GM19099 (cell line): Measurements from ENCODE around the gene FFAR3.

Experiments used
- POLR2A ChIP-seq: IDR thresholded peaks from 3 replicates; pipeline ENCODE4 v1.6.1; 2011; ENCODE audit warnings: low read depth; ENCODE audit not compliant: insufficient read length; ENCODE audit errors: extremely low read depth

Gene FFAR3

DNA sequence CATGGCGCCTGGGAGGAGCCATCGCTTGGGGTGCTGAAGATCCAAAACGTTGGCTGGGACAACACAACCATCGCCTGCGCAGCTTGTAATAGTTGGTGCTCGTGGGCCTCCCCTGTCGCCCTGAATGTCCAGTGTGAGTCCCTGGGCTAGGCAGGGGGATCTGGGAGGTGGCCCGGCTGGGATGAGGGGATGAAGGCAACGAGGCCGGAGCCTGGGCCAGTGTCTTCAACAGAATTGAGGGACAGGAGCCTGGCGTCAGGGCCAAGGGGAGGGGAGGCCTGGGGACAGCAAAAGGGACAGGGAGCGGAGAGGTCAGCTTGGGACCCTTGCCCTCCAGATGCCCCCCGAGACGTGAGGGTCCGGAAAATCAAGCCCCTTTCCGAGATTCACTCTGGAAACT is 17.3 kb upstream of the FFAR3 start:
- TF ChIP-seq POLR2A: no peak

DNA sequence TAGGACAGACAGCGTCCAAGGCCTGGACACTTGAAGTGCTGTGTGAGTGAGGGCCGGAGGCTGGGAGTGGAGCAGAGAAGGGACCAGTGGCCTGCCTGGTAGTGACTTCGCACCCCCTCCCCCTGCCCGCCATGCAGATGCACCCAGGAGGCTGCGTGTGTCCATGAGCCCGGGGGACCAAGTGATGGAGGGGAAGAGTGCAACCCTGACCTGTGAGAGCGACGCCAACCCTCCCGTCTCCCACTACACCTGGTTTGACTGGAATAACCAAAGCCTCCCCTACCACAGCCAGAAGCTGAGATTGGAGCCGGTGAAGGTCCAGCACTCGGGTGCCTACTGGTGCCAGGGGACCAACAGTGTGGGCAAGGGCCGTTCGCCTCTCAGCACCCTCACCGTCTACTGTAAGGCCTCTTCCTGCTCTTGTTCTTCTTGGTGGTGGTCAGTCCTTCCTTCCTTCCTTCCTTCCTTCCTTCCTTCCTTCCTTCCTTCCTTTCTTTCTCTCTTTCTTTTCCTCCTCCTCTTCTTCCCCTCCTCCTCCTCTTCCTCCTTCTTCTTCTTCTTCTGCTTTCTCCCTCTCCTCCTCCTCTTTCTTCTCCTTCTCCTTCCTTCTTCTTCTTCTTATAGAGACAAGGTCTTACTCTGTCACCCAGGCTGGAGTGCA is 16.6 kb upstream of the FFAR3 start:
- no peak for TF ChIP-seq POLR2A

DNA sequence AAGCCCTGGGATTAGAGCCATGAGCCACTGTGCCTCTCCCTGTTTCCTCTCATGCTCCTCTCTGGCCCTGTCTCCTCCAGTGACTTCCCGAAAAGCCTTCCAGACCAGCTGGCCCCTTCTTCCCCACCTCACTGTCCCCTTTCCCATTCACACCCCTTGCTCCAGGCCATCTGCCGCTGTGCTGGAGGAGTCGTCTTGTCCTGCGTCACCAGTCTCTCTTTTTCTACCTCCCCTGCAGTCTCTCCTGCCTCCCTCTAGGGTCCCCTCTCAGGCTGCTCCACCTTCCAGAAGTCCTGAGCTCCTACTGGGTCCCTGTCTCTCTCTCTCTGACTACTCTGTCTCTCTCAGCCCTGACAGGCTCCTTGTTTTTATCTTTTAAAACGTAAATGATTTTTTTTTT is 15.8 kb upstream of the FFAR3 start:
- no peak for TF ChIP-seq POLR2A

DNA sequence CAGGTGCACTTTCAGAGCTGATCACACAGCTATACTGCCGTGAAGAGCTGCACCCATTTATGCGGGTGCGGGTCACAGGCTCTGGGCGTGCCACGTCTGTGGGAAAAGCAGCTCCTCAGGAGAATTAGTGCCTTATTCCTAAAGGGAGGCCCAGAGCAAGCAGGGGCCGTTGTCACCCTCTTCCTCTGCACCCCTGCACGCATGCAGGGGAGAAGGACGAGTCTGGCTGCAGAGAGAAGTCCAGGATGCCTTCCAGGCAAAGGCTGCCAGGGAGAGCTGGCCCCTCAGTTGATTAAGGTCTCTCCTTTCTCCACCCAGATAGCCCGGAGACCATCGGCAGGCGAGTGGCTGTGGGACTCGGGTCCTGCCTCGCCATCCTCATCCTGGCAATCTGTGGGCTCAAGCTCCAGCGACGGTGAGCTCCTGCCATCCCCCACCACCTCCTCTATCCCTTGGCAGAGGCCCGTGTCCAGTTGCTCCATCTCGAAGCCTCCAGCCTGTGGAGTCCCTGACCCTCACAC is 13.7 kb upstream of the FFAR3 start:
- TF ChIP-seq POLR2A: no peak

- no peak for TF ChIP-seq POLR2A
Observed at GRCh38 chr19:35345671-35346111, 12.6 kb upstream of the FFAR3 start.

DNA sequence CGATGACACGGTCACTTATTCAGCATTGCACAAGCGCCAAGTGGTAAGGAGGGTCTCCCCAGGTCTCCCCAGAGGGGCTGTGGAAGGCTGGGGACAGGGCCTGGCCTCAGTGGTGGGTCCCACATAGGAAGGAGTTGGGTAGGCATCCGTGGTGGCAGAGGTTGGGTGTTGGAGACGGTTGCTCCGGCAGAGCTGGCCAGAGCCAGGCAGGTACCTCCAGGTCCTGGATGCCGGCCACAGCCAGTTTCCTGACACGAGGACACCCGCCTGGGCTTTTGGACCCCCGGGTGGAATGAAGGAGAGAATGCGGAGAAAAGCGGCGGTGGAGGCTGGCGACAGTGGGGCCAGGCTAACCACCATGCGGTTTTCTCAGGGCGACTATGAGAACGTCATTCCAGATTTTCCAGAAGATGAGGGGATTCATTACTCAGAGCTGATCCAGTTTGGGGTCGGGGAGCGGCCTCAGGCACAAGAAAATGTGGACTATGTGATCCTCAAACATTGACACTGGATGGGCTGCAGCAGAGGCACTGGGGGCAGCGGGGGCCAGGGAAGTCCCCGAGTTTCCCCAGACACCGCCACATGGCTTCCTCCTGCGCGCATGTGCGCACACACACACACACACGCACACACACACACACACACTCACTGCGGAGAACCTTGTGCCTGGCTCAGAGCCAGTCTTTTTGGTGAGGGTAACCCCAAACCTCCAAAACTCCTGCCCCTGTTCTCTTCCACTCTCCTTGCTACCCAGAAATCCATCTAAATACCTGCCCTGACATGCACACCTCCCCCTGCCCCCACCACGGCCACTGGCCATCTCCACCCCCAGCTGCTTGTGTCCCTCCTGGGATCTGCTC is 11.8 kb upstream of the FFAR3 start:
- peak; percentile 31 for TF ChIP-seq POLR2A

DNA sequence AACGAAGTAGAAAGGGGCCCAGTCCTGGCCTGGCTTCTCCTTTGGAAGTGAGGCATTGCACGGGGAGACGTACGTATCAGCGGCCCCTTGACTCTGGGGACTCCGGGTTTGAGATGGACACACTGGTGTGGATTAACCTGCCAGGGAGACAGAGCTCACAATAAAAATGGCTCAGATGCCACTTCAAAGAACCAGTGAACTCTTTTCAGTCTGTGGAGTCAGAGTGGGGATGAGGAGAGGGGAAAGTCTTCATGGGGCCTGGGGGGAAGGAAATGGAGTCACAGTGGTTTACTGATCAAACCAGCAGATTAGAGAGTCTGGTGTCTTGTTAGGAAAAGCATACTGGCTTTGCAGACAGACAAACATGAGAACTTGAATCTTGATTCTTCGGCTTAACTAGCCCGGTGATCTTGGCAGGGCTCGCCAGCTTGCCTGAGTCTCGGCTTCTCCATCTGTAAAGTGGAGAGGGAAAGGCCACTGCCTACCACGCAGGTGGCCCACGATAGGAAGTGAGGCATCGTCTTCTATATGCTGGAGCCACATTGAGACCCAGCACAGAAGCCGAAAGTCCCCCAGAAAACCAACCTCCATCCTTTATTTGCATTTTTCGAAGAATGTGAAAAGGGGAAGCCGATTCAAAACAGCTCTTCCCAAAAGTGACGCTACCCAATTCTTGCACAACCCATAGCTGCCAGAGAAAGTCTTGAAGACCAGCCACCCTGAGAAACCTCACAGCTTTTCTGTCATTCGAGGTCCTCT is 10.9 kb upstream of the FFAR3 start, which contains the start of gene FFAR1:
FFAR1 (plus strand) TSS at position 732 of the 759 bp plus-strand sequence. CDS start 3,650 bp downstream, outside the sequence.
- peak; percentile 55 for TF ChIP-seq POLR2A

GRCh38 chr19:35347930-35348298 is 10.3 kb upstream of the FFAR3 start:
- TF ChIP-seq POLR2A: no peak

- TF ChIP-seq POLR2A: peak; percentile 35
Observed at GRCh38 chr19:35348911-35349611, 9.2 kb upstream of the FFAR3 start.

- TF ChIP-seq POLR2A: peak; percentile 43
Observed at GRCh38 chr19:35349614-35350521, 8.4 kb upstream of the FFAR3 start.

DNA sequence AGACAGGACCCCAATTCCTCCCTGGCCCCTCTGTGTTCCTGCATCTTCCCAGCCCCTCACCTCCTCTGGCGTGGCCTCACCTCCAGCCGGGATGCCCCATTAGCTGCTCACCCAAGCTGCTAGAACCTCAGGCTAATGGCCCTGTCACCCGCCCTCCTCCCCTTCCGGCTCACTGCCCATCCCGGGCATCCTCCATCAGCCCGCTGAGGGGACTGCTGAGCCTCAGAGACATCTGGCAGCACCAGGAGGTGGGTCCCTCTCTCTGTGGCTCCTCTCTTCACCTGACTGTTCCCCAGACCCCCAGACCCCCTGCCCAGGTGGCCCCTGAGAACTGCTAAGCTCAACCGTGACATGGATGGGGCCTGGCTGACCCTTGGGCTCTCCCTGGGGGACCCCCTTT is 7.7 kb upstream of the FFAR3 start:
- TF ChIP-seq POLR2A: no peak

DNA sequence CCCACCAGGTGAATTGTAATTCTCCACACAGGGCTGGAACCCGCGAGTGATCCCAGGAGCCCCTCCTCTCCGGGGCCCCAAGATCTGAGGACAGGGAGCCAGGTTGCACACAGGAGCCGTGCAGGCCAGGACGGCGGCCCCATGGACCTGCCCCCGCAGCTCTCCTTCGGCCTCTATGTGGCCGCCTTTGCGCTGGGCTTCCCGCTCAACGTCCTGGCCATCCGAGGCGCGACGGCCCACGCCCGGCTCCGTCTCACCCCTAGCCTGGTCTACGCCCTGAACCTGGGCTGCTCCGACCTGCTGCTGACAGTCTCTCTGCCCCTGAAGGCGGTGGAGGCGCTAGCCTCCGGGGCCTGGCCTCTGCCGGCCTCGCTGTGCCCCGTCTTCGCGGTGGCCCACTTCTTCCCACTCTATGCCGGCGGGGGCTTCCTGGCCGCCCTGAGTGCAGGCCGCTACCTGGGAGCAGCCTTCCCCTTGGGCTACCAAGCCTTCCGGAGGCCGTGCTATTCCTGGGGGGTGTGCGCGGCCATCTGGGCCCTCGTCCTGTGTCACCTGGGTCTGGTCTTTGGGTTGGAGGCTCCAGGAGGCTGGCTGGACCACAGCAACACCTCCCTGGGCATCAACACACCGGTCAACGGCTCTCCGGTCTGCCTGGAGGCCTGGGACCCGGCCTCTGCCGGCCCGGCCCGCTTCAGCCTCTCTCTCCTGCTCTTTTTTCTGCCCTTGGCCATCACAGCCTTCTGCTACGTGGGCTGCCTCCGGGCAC is 6.7 kb upstream of the FFAR3 start:
- no peak for TF ChIP-seq POLR2A

- no peak for TF ChIP-seq POLR2A
Observed at GRCh38 chr19:35352177-35352447, 6.1 kb upstream of the FFAR3 start.
